ENCODE data around the gene TNKS1BP1. TPM values are rescaled to one million over a fixed set of nuclear protein-coding genes. Genes with fewer than 3 reads are reported as not detected.
"Not testable (repeated sequence)": the region's sequence is repeated elsewhere in the genome, so short reads cannot be mapped to it uniquely, and the experiment has no call there.

Gene TNKS1BP1
- polyA plus RNA-seq, 1 of the 3 experiments (the other 2 are of a cell fraction), result 43.3 TPM

GRCh38 chr11:57361926-57362325, 37.2 kb upstream of the TNKS1BP1 start:
- no peak for TF ChIP-seq ZBTB33 (IDR thresholded peaks at IDR 0.05; ENCODE audit: borderline replicate concordance, low read depth)
- CTCF ChIA-PET, result interaction anchor here (0.7 to 7.1 kb wide), 5 partner anchors 12 to 552 kb away, joined by 3 to 33 read pairs (median 8); no protein-coding TSS in a partner anchor

GRCh38 chr11:57361420-57361819, 36.7 kb upstream of the TNKS1BP1 start:
- H3K9me2 ChIP-seq; H3K9ac ChIP-seq; H3K27ac ChIP-seq (ENCODE audit: low read depth in 2 of 2, low read length in 1 of 2); H3K4me3 ChIP-seq (ENCODE audit: low read depth in 2 of 2, low read length in 1 of 2); H2AFZ ChIP-seq (ENCODE audit: low read depth); H3K9me3 ChIP-seq; DNase-seq; H3K4me1 ChIP-seq (ENCODE audit: control insufficient read depth in 1 of 2, insufficient read depth in 2 of 2, low read depth in 1 of 2, low read length in 1 of 2); POLR2A ChIA-PET; H3K79me2 ChIP-seq (ENCODE audit: insufficient read depth); H3K36me3 ChIP-seq (replicated peaks in 1 of 2; ENCODE audit: control insufficient read depth in 1 of 2, insufficient read depth in 2 of 2, low read length in 1 of 2); H3K4me2 ChIP-seq; H3F3A ChIP-seq (replicated peaks; ENCODE audit: insufficient read depth); H4K20me1 ChIP-seq (ENCODE audit: insufficient read depth): not testable (repeated sequence)
- CTCF ChIA-PET, result interaction anchor here (0.7 to 7.1 kb wide), 6 partner anchors 12 to 552 kb away, joined by 3 to 33 read pairs (median 7); no protein-coding TSS in a partner anchor
- peaks cover 12% of the 10 kb centered on the region; the same call in 1 of the 2 replicates for H3K27me3 ChIP-seq (ENCODE audit: insufficient read depth)

More at GRCh38 chr11:57361926-57362325, 37.2 kb upstream of the TNKS1BP1 start:
- Histone ChIP-seq H3K27me3 (ENCODE audit: insufficient read depth) (0 out of 2 replicates have a peak, but pooled peaks cover 12% of the 10 kb centered on the region), H3K4me2 (no peak overlapping the region), H3K79me2 (ENCODE audit: insufficient read depth) (no peaks in the 10 kb centered on the region), H3F3A (replicated peaks; ENCODE audit: insufficient read depth) (no peaks in the 10 kb centered on the region), H3K4me1 (ENCODE audit: control insufficient read depth in 1 of 2, insufficient read depth in 2 of 2, low read depth in 1 of 2, low read length in 1 of 2) (no peaks in the 10 kb centered on the region; a peak in 1 of 4 replicates), H3K9ac (no peak overlapping the region), H2AFZ (ENCODE audit: low read depth) (no peak overlapping the region), H3K27ac (ENCODE audit: low read depth in 2 of 2, low read length in 1 of 2) (no peak overlapping the region), H3K9me3 (no peaks in the 10 kb centered on the region), H3K9me2 (no peaks in the 10 kb centered on the region), H3K36me3 (replicated peaks in 1 of 2; ENCODE audit: control insufficient read depth in 1 of 2, insufficient read depth in 2 of 2, low read length in 1 of 2) (no peaks in the 10 kb centered on the region), H4K20me1 (ENCODE audit: insufficient read depth) (no peaks in the 10 kb centered on the region), H3K4me3 (ENCODE audit: low read depth in 2 of 2, low read length in 1 of 2) (no peak overlapping the region)
- no peak for DNase-seq
- POLR2A ChIA-PET, result no interaction called here
- 20% methylated on average over 3 of the region's 3 CpGs for WGBS (ENCODE audit: low lambda C conversion rate)

GRCh38 chr11:57360991-57361390, 36.2 kb upstream of the TNKS1BP1 start:
- H3K9ac ChIP-seq, result no peak overlapping the region
- H4K20me1 ChIP-seq (ENCODE audit: insufficient read depth), result no peaks in the 10 kb centered on the region
- CTCF ChIA-PET, result interaction anchor here (0.7 to 7.1 kb wide), 5 partner anchors 11 to 166 kb away, joined by 3 to 33 read pairs (median 6); no protein-coding TSS in a partner anchor
- no peak overlapping the region for H3K4me2 ChIP-seq
- no peak for DNase-seq
- no peaks in the 10 kb centered on the region for H3K36me3 ChIP-seq (replicated peaks in 1 of 2; ENCODE audit: control insufficient read depth in 1 of 2, insufficient read depth in 2 of 2, low read length in 1 of 2)
- H3F3A ChIP-seq (replicated peaks; ENCODE audit: insufficient read depth), result no peaks in the 10 kb centered on the region
- no peak overlapping the region for H2AFZ ChIP-seq (ENCODE audit: low read depth)
- no peaks in the 10 kb centered on the region for H3K79me2 ChIP-seq (ENCODE audit: insufficient read depth)
- H3K9me2 ChIP-seq, result no peaks in the 10 kb centered on the region
- POLR2A ChIA-PET, result no interaction called here
- peaks cover 12% of the 10 kb centered on the region; the same call in 1 of the 2 replicates for H3K27me3 ChIP-seq (ENCODE audit: insufficient read depth)
- no peak overlapping the region for H3K27ac ChIP-seq (ENCODE audit: low read depth in 2 of 2, low read length in 1 of 2)
- no peaks in the 10 kb centered on the region for H3K9me3 ChIP-seq
- 83% methylated on average over 8 of the region's 8 CpGs for WGBS (ENCODE audit: low lambda C conversion rate)
- H3K4me1 ChIP-seq (ENCODE audit: control insufficient read depth in 1 of 2, insufficient read depth in 2 of 2, low read depth in 1 of 2, low read length in 1 of 2), result no peaks in the 10 kb centered on the region; a peak in 1 of 4 replicates
- no peak overlapping the region for H3K4me3 ChIP-seq (ENCODE audit: low read depth in 2 of 2, low read length in 1 of 2)
- TF ChIP-seq USF2 (IDR thresholded peaks at IDR 0.05; ENCODE audit: borderline replicate concordance, low read depth, low read length) (no peak), JUND (IDR thresholded peaks at IDR 0.05) (no peak), USF1 (IDR thresholded peaks at IDR 0.05; ENCODE audit: borderline replicate concordance, low read depth) (no peak), FOSL2 (IDR thresholded peaks at IDR 0.05; ENCODE audit: borderline replicate concordance, low read depth) (no peak), ZBTB33 (IDR thresholded peaks at IDR 0.05; ENCODE audit: borderline replicate concordance, low read depth) (no peak), RAD21 (IDR thresholded peaks at IDR 0.05; ENCODE audit: low read length) (no peak), REST (IDR thresholded peaks at IDR 0.05; ENCODE audit: low read depth, low read length) (no peak), NRF1 (IDR thresholded peaks at IDR 0.05; ENCODE audit: low read depth, low read length) (no peak), PBX3 (IDR thresholded peaks at IDR 0.05) (no peak)
